Gastrocnemius medialis (tissue), 4 donors: ENCODE data around the gene MATN1.

ENCODE experiments used
- CTCF ChIP-seq, 5 experiments: fragments of 450-650 bp in 3 of 5; fragments of 200-600 bp in 2 of 5; sonication (generic) in 2 of 5; IDR thresholded peaks in 4 of 5; conservative IDR thresholded peaks in 1 of 5; 1 replicate in 4 of 5; 2 replicates in 1 of 5; pipeline ENCODE4 v1.5.1; 2016 to 2019; ENCODE audit warnings: antibody characterized with exemption in 5 of 5, mild to moderate bottlenecking in 3 of 5, moderate library complexity in 3 of 5
- POLR2A ChIP-seq, 2 donors: fragments of 450-650 bp; IDR thresholded peaks; one replicate each; pipeline ENCODE4 v1.6.1; 2017; ENCODE audit warnings: antibody characterized with exemption in 2 of 2, mild to moderate bottlenecking in 2 of 2, moderate library complexity in 2 of 2

- TF ChIP-seq CTCF (IDR thresholded peaks at IDR 0.05 in 4 of 5, conservative IDR thresholded peaks at IDR 0.05 in 1 of 5) (no peak), POLR2A (IDR thresholded peaks at IDR 0.05) (no peak)
Observed at GRCh38 chr1:30735668-30736498, 12.5 kb upstream of the MATN1 start.
